AG09309 (cell line): ENCODE measurements around the gene DHTKD1.

Source experiments
- DNase-seq: peaks from one replicate; pipeline ENCODE4 v3.0.0-alpha.2; 2010; ENCODE audit warnings: low read depth
- H3K4me3 ChIP-seq: 2 replicates; pipeline ENCODE4 v1.5.1; 2011; ENCODE audit warnings: mild to moderate bottlenecking, low read depth, low read length, moderate library complexity; ENCODE audit not compliant: control insufficient read depth
- CTCF ChIP-seq: IDR thresholded peaks from 2 replicates; pipeline ENCODE4 v1.5.1; 2011; ENCODE audit warnings: mild to moderate bottlenecking, low read depth, low read length, inconsistent platforms; ENCODE audit not compliant: insufficient read depth, control insufficient read depth; ENCODE audit errors: missing control alignments

DHTKD1 gene

DNA sequence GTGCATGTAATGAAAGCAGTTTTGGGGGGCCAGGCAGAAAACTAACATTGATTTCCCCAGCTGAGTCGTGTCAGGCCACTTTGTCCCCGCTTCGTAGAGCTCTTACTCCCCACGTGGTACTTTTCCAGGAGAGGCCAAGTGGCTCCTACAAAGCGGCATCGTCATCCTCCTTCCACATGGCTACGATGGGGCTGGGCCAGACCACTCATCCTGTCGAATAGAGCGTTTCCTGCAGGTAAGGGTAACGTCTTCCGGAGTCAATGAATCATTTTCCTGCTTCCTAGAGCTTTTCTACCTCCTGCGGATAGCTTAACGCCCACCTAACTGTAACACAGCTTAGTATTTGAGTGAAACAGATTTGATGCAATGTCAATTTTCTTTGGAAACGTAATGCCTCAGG is 39.0 kb downstream of the DHTKD1 start:
- H3K4me3 ChIP-seq = no peak overlapping the region
- no peak for TF ChIP-seq CTCF
- no peak for DNase-seq

DNA sequence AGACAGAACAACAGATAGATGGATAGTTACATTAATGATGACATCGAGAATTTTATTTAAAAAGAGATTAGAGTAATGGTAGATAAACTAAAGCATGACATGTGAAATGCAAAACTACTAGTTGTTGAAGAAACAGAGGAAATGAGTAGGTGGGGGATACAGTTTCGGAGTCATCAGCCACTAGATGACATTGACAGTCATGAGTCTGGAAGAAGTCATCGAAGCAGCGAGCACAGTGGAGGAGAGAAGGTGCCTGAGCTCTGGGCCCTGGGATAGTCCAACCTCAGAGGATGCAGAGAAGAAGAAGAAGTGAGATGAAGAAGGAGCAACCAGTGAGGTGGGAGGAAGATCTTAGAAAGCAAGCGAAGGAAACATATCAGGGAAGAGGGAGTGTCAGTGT is 40.5 kb downstream of the DHTKD1 start:
- no peak for TF ChIP-seq CTCF
- no peak for DNase-seq
- H3K4me3 ChIP-seq = no peak overlapping the region

DNA sequence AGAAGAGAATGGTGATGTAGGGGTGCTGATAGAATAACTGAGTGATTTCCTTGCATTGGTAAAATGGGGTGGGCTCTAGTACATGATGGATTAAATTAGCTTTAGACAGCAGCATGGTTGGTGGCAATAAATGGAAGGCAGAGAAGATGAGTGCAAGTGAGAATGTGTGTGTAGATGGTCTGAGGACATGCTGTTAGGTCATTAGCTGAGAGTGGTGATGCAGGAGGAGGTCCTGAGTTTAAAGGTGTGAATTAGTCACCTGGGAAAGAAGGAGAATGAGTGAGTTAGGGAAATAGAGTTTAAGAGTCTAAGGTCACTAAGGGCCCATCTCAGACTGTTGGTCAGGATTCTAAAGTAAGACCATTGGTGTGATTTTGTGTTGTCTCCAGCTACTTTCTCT is 42.8 kb downstream of the DHTKD1 start:
- no peak overlapping the region for H3K4me3 ChIP-seq

DNA sequence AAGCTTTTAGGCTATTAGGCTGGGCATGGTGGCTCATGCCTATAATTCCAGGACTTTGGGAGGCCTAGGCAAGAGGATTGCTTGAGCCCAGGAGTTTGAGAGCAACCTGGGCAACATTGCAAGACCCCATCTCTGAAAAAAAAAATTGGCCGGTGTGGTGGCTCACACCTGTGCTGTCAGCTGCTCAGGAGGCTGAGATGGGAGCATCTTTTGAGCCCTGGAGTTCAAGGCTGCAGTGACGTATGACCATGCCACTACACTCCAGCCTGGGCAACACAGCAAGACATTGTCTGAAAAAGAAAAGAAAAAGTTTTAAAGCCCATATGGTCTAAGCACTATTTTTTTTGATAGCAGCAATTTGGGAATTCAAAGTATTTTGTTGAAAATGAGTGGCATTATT is 44.9 kb downstream of the DHTKD1 start:
- no peak for TF ChIP-seq CTCF
- DNase-seq = no peak
- no peak overlapping the region for H3K4me3 ChIP-seq

More for the DNA sequence above, 42.8 kb downstream of the DHTKD1 start:
- no peak for DNase-seq
- TF ChIP-seq CTCF = no peak

GRCh38 chr10:12121673-12122072 is 52.9 kb downstream of the DHTKD1 start:
- DNase-seq = no peak
- TF ChIP-seq CTCF = no peak
- H3K4me3 ChIP-seq = no peak overlapping the region

- DNase-seq = peak; percentile 34
- peak within 1 kb of the TSS; percentile 81 for H3K4me3 ChIP-seq
- no peak for TF ChIP-seq CTCF
These were observed 60.7 kb downstream of the DHTKD1 start, which contains the start of gene SEC61A2 for GRCh38 chr10:12129222-12130111. SEC61A2 (plus strand) TSS chr10:12129677; CDS start chr10:12129788, 111 bp downstream.
